Measurements from ENCODE around the gene RMND1. TPM values are rescaled to one million over a fixed set of nuclear protein-coding genes. Genes with fewer than 3 reads are reported as not detected.

The RMND1 gene
- total and polyA plus RNA-seq, 9 of the 15 experiments (the other 6 are each of a cell fraction or from before 2014, with no cell fraction given) = 26.9 to 47.8 (median 36.2) TPM

DNA sequence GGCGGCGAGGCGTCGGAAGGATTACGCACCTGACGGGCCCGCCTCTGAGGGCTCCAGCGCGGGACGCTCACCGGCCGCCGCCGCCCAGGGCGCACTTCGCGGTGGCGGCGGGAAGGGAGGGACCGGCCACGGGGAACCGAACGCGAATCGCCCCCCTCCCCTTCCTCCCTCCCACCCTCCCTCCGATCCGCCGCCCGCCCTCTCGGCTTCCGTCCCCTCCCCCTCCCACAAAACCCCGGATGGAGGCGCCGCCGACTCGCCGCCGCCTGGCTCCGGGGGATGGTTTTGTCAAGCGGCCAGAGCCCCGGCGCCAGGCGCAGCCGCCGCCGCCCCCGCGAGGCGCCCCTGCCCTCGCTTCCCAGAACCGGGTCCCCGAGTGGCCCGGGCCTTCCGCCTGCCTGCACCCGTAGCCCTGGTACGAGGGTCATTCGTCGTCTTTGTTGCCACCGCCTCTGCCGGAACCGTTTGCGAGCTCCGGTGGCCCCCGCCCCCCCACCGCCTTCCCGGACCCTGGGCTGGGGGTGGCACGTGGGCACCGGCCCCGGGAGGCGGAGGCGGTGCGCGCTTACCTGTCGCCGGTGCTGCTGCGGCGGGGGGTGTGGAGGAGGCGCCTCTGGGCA lies 61.0 kb downstream of the RMND1 start (continued):
- TF ChIP-seq SMARCA4 (IDR thresholded peaks at IDR 0.05) (no peak), ZBTB1 (CRISPR knock-in tag; IDR thresholded peaks at IDR 0.05; ENCODE audit: borderline replicate concordance, low read depth) (0 out of 2 replicates have a peak, but pooled peaks have one; percentile 43), SAFB2 (IDR thresholded peaks at IDR 0.05; ENCODE audit: borderline replicate concordance, low read depth, low read length, severe bottlenecking) (no peak), CBX1 (IDR thresholded peaks at IDR 0.05; ENCODE audit: low read depth) (peak; percentile 13; the same call in 1 of the 2 replicates), ZKSCAN8 (CRISPR knock-in tag; IDR thresholded peaks at IDR 0.05) (no peak), DLX4 (CRISPR knock-in tag; IDR thresholded peaks at IDR 0.05) (no peak), EZH2 (IDR thresholded peaks at IDR 0.05; ENCODE audit: borderline replicate concordance, low read depth, low read length) (no peak), HDAC1 (IDR thresholded peaks at IDR 0.05) (peak in 1 of 2 experiments; percentile 30; a peak in 2 of 4 replicates), PHTF2 (CRISPR knock-in tag; IDR thresholded peaks at IDR 0.05) (no peak), PRMT5 (CRISPR knock-in tag; IDR thresholded peaks at IDR 0.05) (no peak), PHF20 (IDR thresholded peaks at IDR 0.05; ENCODE audit: partially characterized antibody) (peak; percentile 70), MEIS2 (IDR thresholded peaks at IDR 0.05; ENCODE audit: partially characterized antibody) (no peak), ZNF354B (CRISPR knock-in tag; IDR thresholded peaks at IDR 0.05) (no peak), BRF1 (IDR thresholded peaks at IDR 0.05; ENCODE audit: borderline replicate concordance, extremely low read depth, insufficient read length) (no peak), ZKSCAN3 (CRISPR knock-in tag; IDR thresholded peaks at IDR 0.05) (no peak), NFIX (CRISPR knock-in tag; IDR thresholded peaks at IDR 0.05; ENCODE audit: low read depth) (no peak), E2F1 (CRISPR knock-in tag; IDR thresholded peaks at IDR 0.05) (no peak), GMEB1 (CRISPR knock-in tag; IDR thresholded peaks at IDR 0.05) (no peak; the same call in 1 of the 2 replicates), NUFIP1 (IDR thresholded peaks at IDR 0.05; ENCODE audit: partially characterized antibody) (no peak), ZFP1 (CRISPR knock-in tag; IDR thresholded peaks at IDR 0.05) (no peak), PHB2 (IDR thresholded peaks at IDR 0.05; ENCODE audit: low read depth) (no peak)

Data from K562 (cell line).